ENCODE measurements around the gene CDNF. TPM values are rescaled to one million over a fixed set of nuclear protein-coding genes. Genes with fewer than 3 reads are reported as not detected.

Gene CDNF
- total and polyA plus RNA-seq, 2 donors (not counting 3 experiments of a cell fraction or from before 2014, with no cell fraction given) = 0.40 to 0.58 TPM

DNA sequence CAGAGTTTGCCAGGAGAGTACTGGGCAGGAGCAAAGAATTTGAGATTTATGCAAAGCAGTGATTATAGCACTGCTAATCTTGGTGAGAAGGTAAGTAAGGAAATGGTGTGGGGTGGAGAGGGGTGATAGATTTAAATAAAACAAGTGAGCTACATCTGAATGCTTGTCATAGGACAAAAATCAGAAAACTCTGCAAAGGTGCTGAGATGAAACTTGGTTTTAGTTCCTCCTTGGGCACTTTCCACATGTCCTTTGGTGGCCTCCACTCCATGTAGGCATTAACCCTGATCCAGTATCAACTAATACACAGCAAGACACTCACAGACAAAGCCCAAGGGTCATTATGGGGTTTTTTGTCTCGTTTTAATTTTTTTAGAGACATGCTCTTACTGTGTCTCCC is 37.4 kb downstream of the CDNF start:
- H3K4me1 ChIP-seq (ENCODE audit: control insufficient read depth, extremely low read depth, insufficient read depth, low read length) = peaks cover 14% of the 10 kb centered on the region
- no peaks in the 10 kb centered on the region for H3K27me3 ChIP-seq (ENCODE audit: control insufficient read depth in 2 of 2, insufficient read depth in 2 of 2, low read length in 2 of 2)
- no peaks in the 10 kb centered on the region for H3K79me2 ChIP-seq (ENCODE audit: control insufficient read depth, insufficient read depth, low read length)
- DNase-seq (ENCODE audit: low read depth, low spot score) (no peak), FAIRE-seq (no peak)
- H3K4me3 ChIP-seq (replicated peaks in 1 of 3; ENCODE audit: insufficient read depth in 1 of 3, low read depth in 1 of 3, low read length in 3 of 3) = no peak overlapping the region
- no peaks in the 10 kb centered on the region for H4K20me1 ChIP-seq (replicated peaks; ENCODE audit: control insufficient read depth, extremely low read depth, insufficient read depth, low read length)
- ChIA-PET POLR2A (no interaction called here), CTCF (interaction anchor here (1.4 to 1.9 kb wide), 2 partner anchors 19 to 53 kb away, joined by 3 to 4 read pairs; no protein-coding TSS in a partner anchor)
- no peak overlapping the region for H2AFZ ChIP-seq (ENCODE audit: low read depth, low read length)
- H3K9me3 ChIP-seq (replicated peaks; ENCODE audit: control insufficient read depth, insufficient read depth, low read length) = no peaks in the 10 kb centered on the region
- intact Hi-C loops (cut with micrococcal nuclease) (no loop called here), dilution Hi-C loops (cut with MboI; ENCODE audit: extremely low pct_ligation_motif_present, low sequenced_read_pairs) (no loop called here)
- no TSS peak for BruUV-seq (replicated peaks)
- H3K9ac ChIP-seq (replicated peaks; ENCODE audit: extremely low read depth, insufficient read depth, low read length) = no peak overlapping the region
- no peak overlapping the region for H3K4me2 ChIP-seq (ENCODE audit: insufficient read depth, low read length)
- TF ChIP-seq POLR2A (IDR thresholded peaks at IDR 0.05; ENCODE audit: low read depth, low read length) (no peak), GATA2 (IDR thresholded peaks at IDR 0.05; ENCODE audit: insufficient read depth, insufficient read length, low read depth, low read length) (no peak), EZH2 (IDR thresholded peaks at IDR 0.05; ENCODE audit: borderline replicate concordance, low read depth, low read length, severe bottlenecking) (no peak), JUN (IDR thresholded peaks at IDR 0.05; ENCODE audit: borderline replicate concordance, insufficient read depth, insufficient read length, low read depth) (no peak), POLR2AphosphoS5 (IDR thresholded peaks at IDR 0.05; ENCODE audit: insufficient read depth, low read depth, low read length) (no peak), FOS (IDR thresholded peaks at IDR 0.05; ENCODE audit: borderline replicate concordance, insufficient read depth, low read length) (no peak), MYC (IDR thresholded peaks at IDR 0.05; ENCODE audit: low read depth, low read length) (no peak)
- TF ChIP-seq, protein P1, sequence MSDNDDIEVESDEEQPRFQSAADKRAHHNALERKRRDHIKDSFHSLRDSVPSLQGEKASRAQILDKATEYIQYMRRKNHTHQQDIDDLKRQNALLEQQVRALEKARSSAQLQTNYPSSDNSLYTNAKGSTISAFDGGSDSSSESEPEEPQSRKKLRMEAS (IDR thresholded peaks at IDR 0.05; ENCODE audit: insufficient read depth, insufficient read length) = no peak
- TF ChIP-seq, protein P2, sequence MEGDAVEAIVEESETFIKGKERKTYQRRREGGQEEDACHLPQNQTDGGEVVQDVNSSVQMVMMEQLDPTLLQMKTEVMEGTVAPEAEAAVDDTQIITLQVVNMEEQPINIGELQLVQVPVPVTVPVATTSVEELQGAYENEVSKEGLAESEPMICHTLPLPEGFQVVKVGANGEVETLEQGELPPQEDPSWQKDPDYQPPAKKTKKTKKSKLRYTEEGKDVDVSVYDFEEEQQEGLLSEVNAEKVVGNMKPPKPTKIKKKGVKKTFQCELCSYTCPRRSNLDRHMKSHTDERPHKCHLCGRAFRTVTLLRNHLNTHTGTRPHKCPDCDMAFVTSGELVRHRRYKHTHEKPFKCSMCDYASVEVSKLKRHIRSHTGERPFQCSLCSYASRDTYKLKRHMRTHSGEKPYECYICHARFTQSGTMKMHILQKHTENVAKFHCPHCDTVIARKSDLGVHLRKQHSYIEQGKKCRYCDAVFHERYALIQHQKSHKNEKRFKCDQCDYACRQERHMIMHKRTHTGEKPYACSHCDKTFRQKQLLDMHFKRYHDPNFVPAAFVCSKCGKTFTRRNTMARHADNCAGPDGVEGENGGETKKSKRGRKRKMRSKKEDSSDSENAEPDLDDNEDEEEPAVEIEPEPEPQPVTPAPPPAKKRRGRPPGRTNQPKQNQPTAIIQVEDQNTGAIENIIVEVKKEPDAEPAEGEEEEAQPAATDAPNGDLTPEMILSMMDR (IDR thresholded peaks at IDR 0.05; ENCODE audit: extremely low read depth in 1 of 2, insufficient read depth in 1 of 2, low read depth in 1 of 2, low read length in 2 of 2) = no peak
- H3K9me1 ChIP-seq (replicated peaks; ENCODE audit: control insufficient read depth, extremely low read depth, insufficient read depth, low read length) = no peaks in the 10 kb centered on the region
- H3K27ac ChIP-seq (ENCODE audit: insufficient read depth, low read depth, low read length) = no peak overlapping the region
- no peaks in the 10 kb centered on the region for H3K36me3 ChIP-seq (ENCODE audit: control insufficient read depth in 2 of 2, extremely low read depth in 1 of 2, insufficient read depth in 2 of 2, low read length in 2 of 2)
